Chondrocyte (in vitro differentiated cells): Measurements from ENCODE around the gene YTHDC1. TPM values are rescaled to one million over a fixed set of nuclear protein-coding genes. Genes with fewer than 3 reads are reported as not detected.

Source experiments
- DNase-seq: peaks from one replicate; pipeline ENCODE4 v3.0.0; 2021; ENCODE audit warnings: mixed read lengths, low spot score
- H3K27ac Mint-ChIP-seq: one replicate; pipeline ENCODE4 v1.8.0; 2021; ENCODE audit warnings: mild to moderate bottlenecking, moderate library complexity, mixed read lengths; ENCODE audit not compliant: unreplicated experiment
- H3K27me3 Mint-ChIP-seq: 2 replicates; pipeline ENCODE4 v1.8.0; 2021; ENCODE audit warnings: low read depth, mixed read lengths
- H3K36me3 Mint-ChIP-seq: 2 replicates; pipeline ENCODE4 v1.8.0; 2021; ENCODE audit warnings: low read depth, mixed read lengths
- H3K4me1 Mint-ChIP-seq: 2 replicates; pipeline ENCODE4 v1.8.0; 2021; ENCODE audit warnings: low read depth, mild to moderate bottlenecking, mixed read lengths
- H3K4me3 Mint-ChIP-seq: one replicate; pipeline ENCODE4 v1.8.0; 2021; ENCODE audit warnings: mild to moderate bottlenecking, moderate library complexity, mixed read lengths; ENCODE audit not compliant: unreplicated experiment
- H3K9me3 Mint-ChIP-seq: 2 replicates; pipeline ENCODE4 v1.8.0; 2021; ENCODE audit warnings: low read depth, mixed read lengths
- total RNA-seq: library from RNA; stranded (reverse); gene quantifications from 3 replicates; pipeline ENCODE4 v1.2.1, GENCODE V29; 2021
- TF ChIP-seq, protein P1 (sequence below): fragments of 200-600 bp; sonication (generic); IDR thresholded peaks from 2 replicates; pipeline ENCODE4 v1.5.0; 2021; ENCODE audit warnings: antibody characterized with exemption, mild to moderate bottlenecking, moderate library complexity

The YTHDC1 gene
- total RNA-seq, 1 donor from 2014 or later, result 54.1 TPM

DNA sequence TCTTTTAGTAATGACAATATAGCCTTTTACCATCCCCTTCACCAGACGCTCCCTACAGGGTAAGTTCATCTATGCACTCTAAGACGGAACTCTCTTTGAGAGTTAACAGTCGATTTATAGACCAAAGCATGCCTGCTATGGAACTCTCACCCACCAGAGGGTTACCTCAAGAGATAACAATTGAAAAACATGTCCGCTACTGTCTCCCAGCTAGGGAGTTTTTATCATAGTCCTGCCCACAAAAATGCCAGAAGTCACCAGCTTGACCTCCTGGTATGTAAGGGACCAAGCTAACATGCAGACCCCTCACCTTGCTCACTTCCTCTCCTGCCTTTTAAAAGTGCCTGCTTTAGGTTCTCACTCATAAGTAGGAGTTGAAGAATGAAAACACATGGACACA, 16.7 kb upstream of the YTHDC1 start:
- no peak overlapping the region for H3K27ac Mint-ChIP-seq
- no peak for DNase-seq
- H3K36me3 Mint-ChIP-seq, result no peaks in the 10 kb centered on the region
- peaks cover 23% of the 10 kb centered on the region for H3K4me1 Mint-ChIP-seq
- H3K9me3 Mint-ChIP-seq, result no peaks in the 10 kb centered on the region
- no peak overlapping the region for H3K4me3 Mint-ChIP-seq
- H3K27me3 Mint-ChIP-seq, result no peaks in the 10 kb centered on the region
- TF ChIP-seq, protein P1, sequence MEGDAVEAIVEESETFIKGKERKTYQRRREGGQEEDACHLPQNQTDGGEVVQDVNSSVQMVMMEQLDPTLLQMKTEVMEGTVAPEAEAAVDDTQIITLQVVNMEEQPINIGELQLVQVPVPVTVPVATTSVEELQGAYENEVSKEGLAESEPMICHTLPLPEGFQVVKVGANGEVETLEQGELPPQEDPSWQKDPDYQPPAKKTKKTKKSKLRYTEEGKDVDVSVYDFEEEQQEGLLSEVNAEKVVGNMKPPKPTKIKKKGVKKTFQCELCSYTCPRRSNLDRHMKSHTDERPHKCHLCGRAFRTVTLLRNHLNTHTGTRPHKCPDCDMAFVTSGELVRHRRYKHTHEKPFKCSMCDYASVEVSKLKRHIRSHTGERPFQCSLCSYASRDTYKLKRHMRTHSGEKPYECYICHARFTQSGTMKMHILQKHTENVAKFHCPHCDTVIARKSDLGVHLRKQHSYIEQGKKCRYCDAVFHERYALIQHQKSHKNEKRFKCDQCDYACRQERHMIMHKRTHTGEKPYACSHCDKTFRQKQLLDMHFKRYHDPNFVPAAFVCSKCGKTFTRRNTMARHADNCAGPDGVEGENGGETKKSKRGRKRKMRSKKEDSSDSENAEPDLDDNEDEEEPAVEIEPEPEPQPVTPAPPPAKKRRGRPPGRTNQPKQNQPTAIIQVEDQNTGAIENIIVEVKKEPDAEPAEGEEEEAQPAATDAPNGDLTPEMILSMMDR, result no peak

DNA sequence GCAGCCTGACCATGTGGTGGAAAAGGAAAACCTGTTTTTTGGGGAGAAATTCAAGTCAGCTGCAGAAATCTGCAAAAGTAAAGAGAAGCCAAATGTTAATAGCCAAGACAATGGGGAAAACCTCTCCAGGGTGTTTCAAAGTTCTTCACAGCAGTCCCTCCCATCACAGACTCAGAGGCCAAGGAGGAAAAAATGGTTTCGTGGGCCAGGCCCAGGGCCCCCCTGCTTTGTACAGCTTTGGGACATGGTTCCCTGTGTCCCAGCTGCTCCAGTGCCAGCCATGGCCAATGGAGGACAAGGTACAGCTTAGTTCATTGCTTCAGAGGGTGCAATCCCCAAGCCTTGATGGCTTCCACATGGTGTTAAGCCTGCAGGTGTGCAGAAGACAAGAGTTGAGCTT, 15.2 kb upstream of the YTHDC1 start:
- no peak for DNase-seq
- H3K27ac Mint-ChIP-seq, result no peak overlapping the region
- H3K36me3 Mint-ChIP-seq, result no peaks in the 10 kb centered on the region
- peaks cover 23% of the 10 kb centered on the region for H3K4me1 Mint-ChIP-seq
- TF ChIP-seq, protein P1, result no peak
- H3K4me3 Mint-ChIP-seq, result no peak overlapping the region
- H3K27me3 Mint-ChIP-seq, result no peaks in the 10 kb centered on the region
- H3K9me3 Mint-ChIP-seq, result no peaks in the 10 kb centered on the region

DNA sequence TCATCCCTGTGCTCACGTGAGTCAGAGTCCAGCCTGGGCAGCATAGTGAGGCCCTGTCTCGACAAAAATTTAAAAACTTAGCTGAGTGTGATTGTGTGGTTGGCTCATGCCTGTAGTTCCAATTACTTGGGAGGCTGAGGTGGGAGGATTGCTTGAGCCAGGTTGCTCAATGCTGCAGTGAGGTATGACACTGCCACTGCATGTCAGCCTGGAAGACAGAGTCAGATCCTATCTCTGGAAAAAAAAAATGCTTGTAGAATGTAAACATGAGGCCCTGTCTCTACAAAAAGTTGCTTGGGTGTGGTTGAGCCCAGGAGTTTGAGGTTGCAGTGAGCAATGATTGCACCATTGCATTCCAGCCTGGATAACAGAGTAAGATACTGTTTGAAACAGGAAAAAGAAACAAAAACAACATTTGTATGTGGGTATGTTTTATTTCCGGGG, 11.3 kb upstream of the YTHDC1 start:
- no peak for DNase-seq
- TF ChIP-seq, protein P1, result no peak
- Mint-ChIP-seq H3K4me1 (no peaks in the 10 kb centered on the region), H3K4me3 (no peak overlapping the region), H3K36me3 (no peaks in the 10 kb centered on the region), H3K9me3 (no peaks in the 10 kb centered on the region), H3K27ac (no peak overlapping the region), H3K27me3 (peaks cover 2% of the 10 kb centered on the region)

DNA sequence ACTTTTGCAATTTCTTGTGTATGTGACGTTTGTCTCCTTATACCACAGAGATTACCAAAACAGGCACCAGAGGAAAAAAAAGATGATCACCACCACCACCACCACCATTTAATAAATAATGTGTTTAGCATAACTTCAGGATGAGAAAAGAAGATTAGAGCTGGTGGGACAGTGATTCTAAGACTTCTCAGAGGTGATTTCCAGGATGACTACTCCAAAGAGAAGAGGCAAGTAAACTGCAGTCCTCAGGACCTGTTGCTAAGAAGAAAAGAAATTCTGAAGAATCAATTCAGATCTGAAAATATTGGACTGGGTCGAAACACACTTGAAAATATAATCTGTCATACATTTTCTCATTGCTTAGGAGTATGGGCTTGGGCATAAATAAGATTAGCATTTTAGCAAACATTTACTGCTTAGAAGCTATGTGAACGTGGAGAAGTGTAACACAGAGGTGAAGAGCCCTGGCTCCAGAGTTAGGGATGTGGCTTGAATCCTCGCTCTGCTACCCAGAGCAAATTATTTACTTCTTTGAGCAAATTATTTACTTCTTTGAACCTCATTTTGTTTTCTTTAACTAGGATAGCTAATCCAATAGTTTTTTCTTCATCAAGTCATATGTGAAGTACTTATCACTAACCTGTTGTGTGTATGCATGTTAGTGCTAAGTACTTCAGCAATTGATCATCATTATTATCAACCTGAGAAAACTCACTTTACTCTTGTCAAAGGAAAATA, 10.5 kb upstream of the YTHDC1 start:
- H3K4me3 Mint-ChIP-seq, result no peak overlapping the region

DNA sequence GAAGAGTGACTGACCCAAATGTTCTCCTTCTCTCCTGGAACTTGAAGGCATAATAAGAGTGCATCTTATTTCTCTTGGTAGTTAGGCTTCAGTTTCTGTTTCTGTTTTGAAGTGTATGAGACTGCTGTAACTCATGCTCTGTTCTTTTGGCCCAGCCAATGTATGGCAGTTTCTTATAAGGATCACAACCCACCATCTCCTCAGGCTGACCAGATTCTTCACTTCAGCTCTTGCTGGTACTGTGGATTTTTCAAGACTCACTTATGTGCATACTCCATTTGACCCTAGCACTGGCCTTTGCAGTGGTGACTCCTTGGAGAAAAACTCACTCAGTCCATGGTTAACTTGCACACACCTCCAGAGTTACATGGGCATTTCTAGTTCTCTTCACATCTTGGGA, 9.6 kb upstream of the YTHDC1 start:
- no peak overlapping the region for H3K4me3 Mint-ChIP-seq
- H3K27me3 Mint-ChIP-seq, result peaks cover 10% of the 10 kb centered on the region
- no peak overlapping the region for H3K27ac Mint-ChIP-seq

More for the DNA sequence above, 10.5 kb upstream of the YTHDC1 start:
- H3K36me3 Mint-ChIP-seq, result no peaks in the 10 kb centered on the region
- H3K27me3 Mint-ChIP-seq, result peaks cover 7% of the 10 kb centered on the region
- H3K4me1 Mint-ChIP-seq, result no peaks in the 10 kb centered on the region
- H3K27ac Mint-ChIP-seq, result no peak overlapping the region
- no peak for DNase-seq
- H3K9me3 Mint-ChIP-seq, result no peaks in the 10 kb centered on the region
- TF ChIP-seq, protein P1, result no peak

More for the DNA sequence above, 9.6 kb upstream of the YTHDC1 start:
- Mint-ChIP-seq H3K4me1 (no peaks in the 10 kb centered on the region), H3K9me3 (no peaks in the 10 kb centered on the region), H3K36me3 (no peaks in the 10 kb centered on the region)
- no peak for DNase-seq
- TF ChIP-seq, protein P1, result no peak
